ENCODE measurements around the gene MOB3A.
"Not testable (repeated sequence)": the region's sequence is repeated elsewhere in the genome, so short reads cannot be mapped to it uniquely, and the experiment has no call there.

The MOB3A gene

GRCh38 chr19:2086695-2087620, 9.2 kb downstream of the MOB3A start:
- not testable (repeated sequence) for DNase-seq (ENCODE audit: low read depth); H3K27me3 ChIP-seq (replicated peaks; ENCODE audit: control insufficient read depth, insufficient read depth, low read length); H3K4me3 ChIP-seq (ENCODE audit: low read length); H3K9me3 ChIP-seq (ENCODE audit: control insufficient read depth, low read length); H3K9ac ChIP-seq (ENCODE audit: low read length)
- peaks cover 24% of the 10 kb centered on the region for H3K4me1 ChIP-seq (ENCODE audit: control insufficient read depth, insufficient read depth, low read length)
- H3K36me3 ChIP-seq (ENCODE audit: control insufficient read depth, insufficient read depth, low read length, severe bottlenecking): peaks cover 18% of the 10 kb centered on the region

DNA sequence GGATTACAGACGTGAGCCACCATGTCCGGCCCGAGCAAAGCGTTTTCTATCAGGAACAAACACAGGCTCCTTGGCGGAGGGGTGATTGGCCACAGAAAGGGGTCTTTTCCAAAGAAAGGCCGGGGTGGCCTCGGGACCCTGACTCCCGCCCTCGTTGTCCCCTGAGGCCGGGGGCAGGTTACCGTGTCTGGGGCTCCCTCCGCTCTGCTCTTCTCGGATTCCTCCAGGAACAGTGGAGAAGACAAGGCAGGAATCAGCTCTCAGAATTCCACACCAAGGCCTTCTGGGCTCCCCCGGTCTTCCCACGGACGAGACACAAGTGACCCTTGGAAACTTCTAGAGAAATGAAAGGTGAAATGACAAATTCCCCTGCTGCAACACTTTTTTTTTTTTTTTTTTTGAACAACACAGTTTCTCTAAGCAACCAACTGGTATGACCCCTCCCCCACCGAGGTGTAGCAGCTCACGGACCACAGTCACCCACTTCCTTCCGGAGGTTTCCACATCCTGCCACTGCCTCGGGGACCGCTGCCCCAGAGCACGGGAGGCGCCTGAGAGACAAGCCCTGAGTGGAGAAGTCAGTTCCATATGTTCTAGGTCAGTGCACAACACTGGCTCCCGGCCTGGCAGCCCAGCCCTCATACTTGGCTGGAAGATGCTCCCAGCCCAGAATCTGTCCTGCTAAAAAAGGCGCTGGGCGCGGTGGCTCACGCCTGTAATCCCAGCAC, 11.0 kb downstream of the MOB3A start:
- no peaks in the 10 kb centered on the region for H3K9me3 ChIP-seq (ENCODE audit: control insufficient read depth, low read length)
- peaks cover 15% of the 10 kb centered on the region for H3K4me1 ChIP-seq (ENCODE audit: control insufficient read depth, insufficient read depth, low read length)
- DNase-seq (ENCODE audit: low read depth): peak; percentile 31
- H3K36me3 ChIP-seq (ENCODE audit: control insufficient read depth, insufficient read depth, low read length, severe bottlenecking): peaks cover 31% of the 10 kb centered on the region
- H3K9ac ChIP-seq (ENCODE audit: low read length): no peak overlapping the region
- H3K27me3 ChIP-seq (replicated peaks; ENCODE audit: control insufficient read depth, insufficient read depth, low read length): no peaks in the 10 kb centered on the region
- no peak overlapping the region for H3K4me3 ChIP-seq (ENCODE audit: low read length)

DNA sequence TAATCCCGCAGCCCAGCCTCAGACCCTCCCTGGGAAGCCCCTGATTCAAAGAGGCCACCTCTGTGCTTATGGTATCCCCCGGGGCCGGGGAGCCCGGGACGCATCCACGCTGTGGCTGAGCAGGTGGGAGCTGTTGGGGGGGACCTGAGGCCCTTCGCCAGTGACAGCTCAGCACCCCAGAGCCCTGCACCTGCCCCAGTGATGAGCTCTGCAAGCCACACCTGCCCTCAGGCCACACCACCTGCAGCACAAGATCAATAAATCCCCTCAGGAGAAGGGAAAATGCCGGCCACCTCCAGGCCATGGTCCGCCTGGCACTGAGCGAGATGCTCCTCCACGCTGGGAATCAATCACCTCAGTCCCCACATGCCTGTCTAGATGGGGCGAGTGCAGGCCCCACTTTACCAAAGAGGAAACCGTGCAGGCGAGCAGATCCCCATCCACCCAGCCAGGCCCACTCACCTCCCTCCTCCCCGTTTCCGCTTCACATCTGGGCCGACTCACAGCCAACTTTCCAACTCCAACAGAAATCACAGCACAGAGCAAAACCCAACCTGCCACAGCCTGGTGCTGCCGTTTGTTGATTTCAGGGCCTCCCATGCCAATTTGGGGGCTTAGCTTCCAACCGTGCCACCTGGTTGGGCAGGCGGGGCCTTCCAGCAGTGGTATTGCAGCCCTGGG, 12.8 kb downstream of the MOB3A start:
- Histone ChIP-seq H3K9ac (ENCODE audit: low read length) (no peak overlapping the region), H3K36me3 (ENCODE audit: control insufficient read depth, insufficient read depth, low read length, severe bottlenecking) (peaks cover 48% of the 10 kb centered on the region), H3K27me3 (replicated peaks; ENCODE audit: control insufficient read depth, insufficient read depth, low read length) (no peaks in the 10 kb centered on the region), H3K9me3 (ENCODE audit: control insufficient read depth, low read length) (no peaks in the 10 kb centered on the region), H3K4me1 (ENCODE audit: control insufficient read depth, insufficient read depth, low read length) (no peaks in the 10 kb centered on the region), H3K4me3 (ENCODE audit: low read length) (no peak overlapping the region)
- no peak for DNase-seq (ENCODE audit: low read depth)

GRCh38 chr19:2081873-2082810, 14.0 kb downstream of the MOB3A start:
- no peak overlapping the region for H3K4me3 ChIP-seq (ENCODE audit: low read length)
- H3K9ac ChIP-seq (ENCODE audit: low read length): no peak overlapping the region
- DNase-seq (ENCODE audit: low read depth): no peak
- H3K9me3 ChIP-seq (ENCODE audit: control insufficient read depth, low read length): no peaks in the 10 kb centered on the region
- no peaks in the 10 kb centered on the region for H3K4me1 ChIP-seq (ENCODE audit: control insufficient read depth, insufficient read depth, low read length)
- H3K27me3 ChIP-seq (replicated peaks; ENCODE audit: control insufficient read depth, insufficient read depth, low read length): no peaks in the 10 kb centered on the region
- peaks cover 60% of the 10 kb centered on the region for H3K36me3 ChIP-seq (ENCODE audit: control insufficient read depth, insufficient read depth, low read length, severe bottlenecking)

DNA sequence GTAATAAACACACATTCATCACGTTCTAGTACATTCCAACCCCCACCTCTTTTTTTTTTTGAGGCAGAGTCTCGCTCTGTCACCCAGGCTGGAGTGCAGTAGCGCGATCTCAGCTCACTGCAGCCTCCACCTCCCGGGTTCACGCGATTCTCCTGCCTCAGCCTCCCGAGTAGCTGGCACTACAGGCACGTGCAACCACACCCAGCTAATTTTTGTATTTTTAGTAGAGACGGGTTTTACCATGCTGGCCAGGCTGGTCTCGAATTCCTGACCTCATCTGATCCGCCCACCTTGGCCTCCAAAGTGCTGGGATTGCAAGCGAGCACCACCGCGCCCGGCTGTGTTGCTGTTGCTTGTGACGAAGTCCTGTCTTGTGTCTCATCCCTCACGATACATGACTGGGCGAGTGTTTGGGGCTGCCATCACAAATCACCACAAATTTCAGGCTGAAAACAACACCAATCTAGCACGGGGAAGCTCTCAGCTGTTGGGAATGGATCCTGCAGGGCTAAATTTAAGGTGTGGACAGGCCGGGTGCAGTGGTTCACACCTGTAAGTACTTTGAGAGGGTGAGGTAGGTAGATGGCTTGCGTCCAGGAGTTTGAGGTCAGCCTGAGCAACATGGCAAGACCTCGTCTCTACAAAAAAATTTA, 15.7 kb downstream of the MOB3A start:
- Histone ChIP-seq H3K4me1 (ENCODE audit: control insufficient read depth, insufficient read depth, low read length) (no peaks in the 10 kb centered on the region), H3K9me3 (ENCODE audit: control insufficient read depth, low read length) (no peaks in the 10 kb centered on the region), H3K9ac (ENCODE audit: low read length) (no peak overlapping the region), H3K4me3 (ENCODE audit: low read length) (no peak overlapping the region), H3K36me3 (ENCODE audit: control insufficient read depth, insufficient read depth, low read length, severe bottlenecking) (peaks cover 72% of the 10 kb centered on the region), H3K27me3 (replicated peaks; ENCODE audit: control insufficient read depth, insufficient read depth, low read length) (no peaks in the 10 kb centered on the region)
- no peak for DNase-seq (ENCODE audit: low read depth)

- H3K36me3 ChIP-seq (ENCODE audit: control insufficient read depth, insufficient read depth, low read length, severe bottlenecking): peaks cover 75% of the 10 kb centered on the region
Observed at GRCh38 chr19:2079865-2080301, 16.2 kb downstream of the MOB3A start.

GRCh38 chr19:2079076-2079864, 16.9 kb downstream of the MOB3A start:
- DNase-seq (ENCODE audit: low read depth): no peak
- Histone ChIP-seq H3K36me3 (ENCODE audit: control insufficient read depth, insufficient read depth, low read length, severe bottlenecking) (peaks cover 73% of the 10 kb centered on the region), H3K9ac (ENCODE audit: low read length) (no peak overlapping the region), H3K27me3 (replicated peaks; ENCODE audit: control insufficient read depth, insufficient read depth, low read length) (no peaks in the 10 kb centered on the region), H3K4me3 (ENCODE audit: low read length) (no peak overlapping the region), H3K9me3 (ENCODE audit: control insufficient read depth, low read length) (no peaks in the 10 kb centered on the region), H3K4me1 (ENCODE audit: control insufficient read depth, insufficient read depth, low read length) (no peaks in the 10 kb centered on the region)

More at GRCh38 chr19:2079865-2080301, 16.2 kb downstream of the MOB3A start:
- Histone ChIP-seq H3K9ac (ENCODE audit: low read length) (no peak overlapping the region), H3K4me1 (ENCODE audit: control insufficient read depth, insufficient read depth, low read length) (no peaks in the 10 kb centered on the region), H3K4me3 (ENCODE audit: low read length) (no peak overlapping the region), H3K9me3 (ENCODE audit: control insufficient read depth, low read length) (no peaks in the 10 kb centered on the region), H3K27me3 (replicated peaks; ENCODE audit: control insufficient read depth, insufficient read depth, low read length) (no peaks in the 10 kb centered on the region)
- no peak for DNase-seq (ENCODE audit: low read depth)

GRCh38 chr19:2077833-2078619, 18.1 kb downstream of the MOB3A start:
- Histone ChIP-seq H3K36me3 (ENCODE audit: control insufficient read depth, insufficient read depth, low read length, severe bottlenecking) (peaks cover 70% of the 10 kb centered on the region), H3K27me3 (replicated peaks; ENCODE audit: control insufficient read depth, insufficient read depth, low read length) (no peaks in the 10 kb centered on the region), H3K9ac (ENCODE audit: low read length) (no peak overlapping the region), H3K4me3 (ENCODE audit: low read length) (no peak overlapping the region), H3K4me1 (ENCODE audit: control insufficient read depth, insufficient read depth, low read length) (no peaks in the 10 kb centered on the region), H3K9me3 (ENCODE audit: control insufficient read depth, low read length) (no peaks in the 10 kb centered on the region)
- DNase-seq (ENCODE audit: low read depth): no peak

GRCh38 chr19:2077398-2077797, 18.7 kb downstream of the MOB3A start:
- H3K36me3 ChIP-seq (ENCODE audit: control insufficient read depth, insufficient read depth, low read length, severe bottlenecking): peaks cover 74% of the 10 kb centered on the region
- no peaks in the 10 kb centered on the region for H3K9me3 ChIP-seq (ENCODE audit: control insufficient read depth, low read length)
- no peak for DNase-seq (ENCODE audit: low read depth)
- H3K9ac ChIP-seq (ENCODE audit: low read length): no peak overlapping the region
- no peaks in the 10 kb centered on the region for H3K4me1 ChIP-seq (ENCODE audit: control insufficient read depth, insufficient read depth, low read length)
- H3K4me3 ChIP-seq (ENCODE audit: low read length): no peak overlapping the region
- no peaks in the 10 kb centered on the region for H3K27me3 ChIP-seq (replicated peaks; ENCODE audit: control insufficient read depth, insufficient read depth, low read length)
